Measurements from ENCODE around the gene HPDL. TPM values are rescaled to one million over a fixed set of nuclear protein-coding genes. Genes with fewer than 3 reads are reported as not detected.
"Not testable (repeated sequence)": the region's sequence is repeated elsewhere in the genome, so short reads cannot be mapped to it uniquely, and the experiment has no call there.

Gene HPDL
- total RNA-seq, 2 donors from 2014 or later = 8.6 to 51.9 TPM

- Mint-ChIP-seq H3K27ac (no peak overlapping the region), H3K4me1 (ENCODE audit: low read depth in 2 of 2) (no peaks in the 10 kb centered on the region), H3K4me3 (no peak overlapping the region), H3K36me3 (no peaks in the 10 kb centered on the region), H3K27me3 (no peaks in the 10 kb centered on the region), H3K9me3 (no peaks in the 10 kb centered on the region)
- no peak for ATAC-seq
- no peak for DNase-seq (ENCODE audit: low spot score)
Measured at GRCh38 chr1:45348966-45349677, 22.4 kb downstream of the HPDL start.

- H3K27ac Mint-ChIP-seq = no peak overlapping the region
- DNase-seq (ENCODE audit: low spot score) (no peak), ATAC-seq (no peak)
- no peaks in the 10 kb centered on the region for H3K4me1 Mint-ChIP-seq (ENCODE audit: low read depth in 2 of 2)
- no peak overlapping the region for H3K4me3 Mint-ChIP-seq
- no peaks in the 10 kb centered on the region for H3K36me3 Mint-ChIP-seq
- no peaks in the 10 kb centered on the region for H3K9me3 Mint-ChIP-seq
- no peaks in the 10 kb centered on the region for H3K27me3 Mint-ChIP-seq
Measured at GRCh38 chr1:45351508-45351907, 24.8 kb downstream of the HPDL start.

GRCh38 chr1:45353685-45354084 is 27.0 kb downstream of the HPDL start:
- H3K4me1 Mint-ChIP-seq (ENCODE audit: low read depth in 2 of 2) = no peaks in the 10 kb centered on the region
- H3K9me3 Mint-ChIP-seq = no peaks in the 10 kb centered on the region
- H3K36me3 Mint-ChIP-seq = no peaks in the 10 kb centered on the region
- H3K4me3 Mint-ChIP-seq = no peak overlapping the region
- ATAC-seq = no peak
- no peak for DNase-seq (ENCODE audit: low spot score)
- H3K27me3 Mint-ChIP-seq = no peaks in the 10 kb centered on the region
- H3K27ac Mint-ChIP-seq = no peak overlapping the region

- Mint-ChIP-seq H3K4me3 (no peak overlapping the region), H3K9me3 (no peaks in the 10 kb centered on the region), H3K4me1 (ENCODE audit: low read depth in 2 of 2) (peaks cover 1 to 2% of the 10 kb centered on the region in 2 donors), H3K27me3 (no peaks in the 10 kb centered on the region), H3K27ac (no peak overlapping the region), H3K36me3 (no peaks in the 10 kb centered on the region)
- ATAC-seq (no peak), DNase-seq (ENCODE audit: low spot score) (no peak)
Measured at GRCh38 chr1:45354838-45355237, 28.1 kb downstream of the HPDL start.

- H3K9me3 Mint-ChIP-seq = no peaks in the 10 kb centered on the region
- ATAC-seq (no peak), DNase-seq (ENCODE audit: low spot score) (no peak)
- no peak overlapping the region for H3K4me3 Mint-ChIP-seq
- no peaks in the 10 kb centered on the region for H3K27me3 Mint-ChIP-seq
- no peaks in the 10 kb centered on the region for H3K36me3 Mint-ChIP-seq
- no peak overlapping the region for H3K27ac Mint-ChIP-seq
- peaks cover 4 to 7% of the 10 kb centered on the region in 2 donors for H3K4me1 Mint-ChIP-seq (ENCODE audit: low read depth in 2 of 2)
Measured at GRCh38 chr1:45355683-45356082, 29.0 kb downstream of the HPDL start.

- H3K4me1 Mint-ChIP-seq (ENCODE audit: low read depth in 2 of 2) = peaks cover 4 to 7% of the 10 kb centered on the region in 2 donors
- H3K9me3 Mint-ChIP-seq = no peaks in the 10 kb centered on the region
- no peak overlapping the region for H3K27ac Mint-ChIP-seq
- H3K36me3 Mint-ChIP-seq = no peaks in the 10 kb centered on the region
- ATAC-seq (no peak), DNase-seq (ENCODE audit: low spot score) (no peak)
- H3K4me3 Mint-ChIP-seq = no peak overlapping the region
- no peaks in the 10 kb centered on the region for H3K27me3 Mint-ChIP-seq
Measured at GRCh38 chr1:45356186-45356585, 29.5 kb downstream of the HPDL start.

GRCh38 chr1:45359882-45360513 is 33.3 kb downstream of the HPDL start:
- Mint-ChIP-seq H3K9me3 (no peaks in the 10 kb centered on the region), H3K4me3 (no peak overlapping the region), H3K27ac (no peak overlapping the region), H3K4me1 (ENCODE audit: low read depth in 2 of 2) (peaks cover 4 to 7% of the 10 kb centered on the region in 2 donors), H3K36me3 (no peaks in the 10 kb centered on the region), H3K27me3 (no peaks in the 10 kb centered on the region)
- no peak for DNase-seq (ENCODE audit: low spot score)
- no peak for ATAC-seq

GRCh38 chr1:45360981-45361380 is 34.3 kb downstream of the HPDL start:
- not testable (repeated sequence) for H3K9me3 Mint-ChIP-seq; H3K4me3 Mint-ChIP-seq; H3K4me1 Mint-ChIP-seq (ENCODE audit: low read depth in 2 of 2); H3K36me3 Mint-ChIP-seq; H3K27me3 Mint-ChIP-seq; H3K27ac Mint-ChIP-seq; ATAC-seq; DNase-seq (ENCODE audit: low spot score)

- H3K4me1 Mint-ChIP-seq (ENCODE audit: low read depth in 2 of 2) = peaks cover 4 to 7% of the 10 kb centered on the region in 2 donors
- H3K27me3 Mint-ChIP-seq = no peaks in the 10 kb centered on the region
- no peaks in the 10 kb centered on the region for H3K9me3 Mint-ChIP-seq
- no peak overlapping the region for H3K4me3 Mint-ChIP-seq
- no peak overlapping the region for H3K27ac Mint-ChIP-seq
- no peak for ATAC-seq
- no peaks in the 10 kb centered on the region for H3K36me3 Mint-ChIP-seq
- DNase-seq (ENCODE audit: low spot score) = no peak
Measured at GRCh38 chr1:45364294-45364693, 37.6 kb downstream of the HPDL start.

GRCh38 chr1:45365051-45365450 is 38.4 kb downstream of the HPDL start:
- no peaks in the 10 kb centered on the region for H3K9me3 Mint-ChIP-seq
- ATAC-seq (no peak), DNase-seq (ENCODE audit: low spot score) (no peak)
- peaks cover under 1 to 3% of the 10 kb centered on the region in 2 donors for H3K4me1 Mint-ChIP-seq (ENCODE audit: low read depth in 2 of 2)
- no peak overlapping the region for H3K4me3 Mint-ChIP-seq
- H3K36me3 Mint-ChIP-seq = no peaks in the 10 kb centered on the region
- H3K27me3 Mint-ChIP-seq = no peaks in the 10 kb centered on the region
- no peak overlapping the region for H3K27ac Mint-ChIP-seq

GRCh38 chr1:45370575-45370974 is 43.9 kb downstream of the HPDL start:
- Mint-ChIP-seq H3K4me3 (no peak overlapping the region), H3K36me3 (no peaks in the 10 kb centered on the region), H3K27ac (no peak overlapping the region), H3K4me1 (ENCODE audit: low read depth in 2 of 2) (no peaks in the 10 kb centered on the region), H3K9me3 (no peaks in the 10 kb centered on the region), H3K27me3 (no peaks in the 10 kb centered on the region)
- ATAC-seq (no peak), DNase-seq (ENCODE audit: low spot score) (no peak)

GRCh38 chr1:45373573-45373972 is 46.9 kb downstream of the HPDL start:
- DNase-seq (ENCODE audit: low spot score) (no peak), ATAC-seq (no peak)
- no peak overlapping the region for H3K4me3 Mint-ChIP-seq
- H3K36me3 Mint-ChIP-seq = no peaks in the 10 kb centered on the region
- no peaks in the 10 kb centered on the region for H3K9me3 Mint-ChIP-seq
- no peaks in the 10 kb centered on the region for H3K27me3 Mint-ChIP-seq
- H3K27ac Mint-ChIP-seq = no peak overlapping the region
- no peaks in the 10 kb centered on the region for H3K4me1 Mint-ChIP-seq (ENCODE audit: low read depth in 2 of 2)

GRCh38 chr1:45375104-45376090 is 48.7 kb downstream of the HPDL start:
- Mint-ChIP-seq H3K4me1 (ENCODE audit: low read depth in 2 of 2) (no peaks in the 10 kb centered on the region), H3K4me3 (no peak overlapping the region), H3K36me3 (no peaks in the 10 kb centered on the region), H3K27me3 (no peaks in the 10 kb centered on the region), H3K9me3 (no peaks in the 10 kb centered on the region), H3K27ac (no peak overlapping the region)
- DNase-seq (ENCODE audit: low spot score) (no peak), ATAC-seq (no peak)

- H3K9me3 Mint-ChIP-seq = no peaks in the 10 kb centered on the region
- H3K27ac Mint-ChIP-seq = no peak overlapping the region
- no peaks in the 10 kb centered on the region for H3K4me1 Mint-ChIP-seq (ENCODE audit: low read depth in 2 of 2)
- H3K27me3 Mint-ChIP-seq = no peaks in the 10 kb centered on the region
- no peak overlapping the region for H3K4me3 Mint-ChIP-seq
- no peak for ATAC-seq
- no peak for DNase-seq (ENCODE audit: low spot score)
- no peaks in the 10 kb centered on the region for H3K36me3 Mint-ChIP-seq
Measured at GRCh38 chr1:45378184-45378583, 51.5 kb downstream of the HPDL start.

All from natural killer cell treated with Interleukin-12 subunit alpha and Interleukin-12 subunit beta and Interleukin-15 and Interleukin-18, amount 100 ng/mL, for 72 hours (primary cell).